Stimulated activated naive CD8-positive, alpha-beta T cell treated with anti-CD3 and anti-CD28 coated beads, Interleukin-15, Interleukin-2, amounts not matched to agents 100 U/mL and 50 U/mL, for 24 hours (primary cell): Measurements from ENCODE around the gene MUC20.
A peak's percentile ranks its signal among the peaks of the same experiment; 100 is the strongest.
"Not testable (repeated sequence)": the region's sequence is repeated elsewhere in the genome, so short reads cannot be mapped to it uniquely, and the experiment has no call there.

Experiments used
- ATAC-seq: fragments of 150-1000 bp; cut with Tn5 transposase; one replicate; pipeline ENCODE4 v1.10.0; 2021
- DNase-seq: peaks from one replicate; pipeline ENCODE4 v3.0.0; 2021

MUC20 gene

DNA sequence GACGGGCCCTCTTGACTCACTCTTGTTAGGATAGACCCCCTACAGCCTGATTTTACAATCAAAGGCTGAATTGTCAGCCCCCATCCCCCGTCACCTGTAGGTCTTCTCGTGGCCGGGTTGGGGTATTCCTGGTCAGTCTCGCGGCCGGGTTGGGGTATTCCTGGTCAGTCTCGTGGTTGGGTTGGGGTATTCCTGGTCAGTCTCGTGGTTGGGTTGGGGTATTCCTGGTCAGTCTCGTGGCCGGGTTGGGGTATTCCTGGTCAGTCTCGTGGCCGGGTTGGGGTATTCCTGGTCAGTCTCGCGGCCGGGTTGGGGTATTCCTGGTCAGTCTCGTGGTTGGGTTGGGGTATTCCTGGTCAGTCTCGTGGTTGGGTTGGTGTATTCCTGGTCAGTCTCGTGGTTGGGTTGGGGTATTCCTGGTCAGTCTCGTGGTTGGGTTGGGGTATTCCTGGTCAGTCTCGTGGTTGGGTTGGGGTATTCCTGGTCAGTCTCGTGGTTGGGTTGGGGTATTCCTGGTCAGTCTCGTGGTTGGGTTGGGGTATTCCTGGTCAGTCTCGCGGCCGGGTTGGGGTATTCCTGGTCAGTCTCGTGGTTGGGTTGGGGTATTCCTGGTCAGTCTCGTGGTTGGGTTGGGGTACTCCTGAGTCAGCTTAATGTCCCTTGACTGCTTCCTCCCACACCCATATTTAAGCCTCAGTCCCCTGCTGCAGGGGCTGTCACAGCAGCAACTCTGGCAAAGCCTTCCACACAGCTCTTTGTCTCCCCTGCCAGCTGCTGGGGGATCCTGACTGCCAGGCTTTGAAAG is 50.3 kb downstream of the MUC20 start:
- ATAC-seq, DNase-seq: not testable (repeated sequence)

- DNase-seq, result no peak
- no peak for ATAC-seq
Observed at GRCh38 chr3:195771646-195772300, 51.0 kb downstream of the MUC20 start.

DNA sequence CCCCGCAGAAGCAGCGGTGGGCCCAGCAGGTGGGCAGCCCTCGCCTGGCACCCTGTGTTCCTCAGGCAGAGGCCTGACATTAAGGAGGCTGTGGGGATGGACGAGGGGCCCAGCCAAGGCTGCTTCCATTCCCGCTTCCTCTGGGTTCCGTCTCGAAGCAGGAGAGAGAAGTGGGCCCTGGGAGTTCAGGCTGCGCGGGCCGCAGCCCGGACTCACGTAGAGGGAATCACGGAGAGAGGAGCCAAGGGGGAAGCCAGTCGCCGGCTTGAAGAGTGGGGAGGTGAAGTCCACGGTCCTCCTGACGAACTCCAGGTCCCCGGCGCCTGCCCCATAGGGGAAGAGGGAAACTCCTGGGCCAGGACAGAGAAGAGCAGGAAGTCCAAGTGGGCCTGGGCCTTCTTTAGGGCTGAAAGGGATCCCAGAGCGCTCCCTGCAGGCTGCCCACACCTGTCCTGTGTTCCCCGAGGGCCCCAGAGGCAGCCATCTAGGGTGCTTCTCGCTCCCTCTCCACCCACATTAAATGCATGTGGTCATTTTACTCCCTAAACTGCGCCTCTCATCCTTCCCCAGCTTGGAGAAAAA is 53.3 kb downstream of the MUC20 start:
- DNase-seq (no peak), ATAC-seq (no peak)

DNA sequence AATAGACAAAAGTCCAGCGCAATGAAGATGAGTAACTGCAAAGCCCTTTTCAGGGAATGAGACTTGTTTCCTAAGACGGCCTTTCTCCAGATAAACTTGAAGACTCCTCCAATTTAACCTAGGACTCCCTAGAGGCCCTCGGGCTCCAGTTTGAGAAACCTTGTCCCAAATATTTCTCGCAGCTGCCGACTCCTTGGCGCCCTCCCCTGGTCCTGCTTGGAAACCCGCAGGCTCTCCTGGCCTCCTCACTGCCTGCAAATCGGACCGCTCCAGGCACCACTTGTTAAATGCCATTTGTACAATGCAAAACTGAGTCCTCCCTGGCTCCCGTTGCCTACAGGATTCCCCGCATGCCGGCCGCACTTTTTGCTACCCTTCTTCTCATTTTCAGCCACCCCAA is 54.1 kb downstream of the MUC20 start:
- DNase-seq (peak; percentile 39), ATAC-seq (no peak)

GRCh38 chr3:195777975-195778374 is 57.2 kb downstream of the MUC20 start:
- ATAC-seq, result peak; percentile 28

DNA sequence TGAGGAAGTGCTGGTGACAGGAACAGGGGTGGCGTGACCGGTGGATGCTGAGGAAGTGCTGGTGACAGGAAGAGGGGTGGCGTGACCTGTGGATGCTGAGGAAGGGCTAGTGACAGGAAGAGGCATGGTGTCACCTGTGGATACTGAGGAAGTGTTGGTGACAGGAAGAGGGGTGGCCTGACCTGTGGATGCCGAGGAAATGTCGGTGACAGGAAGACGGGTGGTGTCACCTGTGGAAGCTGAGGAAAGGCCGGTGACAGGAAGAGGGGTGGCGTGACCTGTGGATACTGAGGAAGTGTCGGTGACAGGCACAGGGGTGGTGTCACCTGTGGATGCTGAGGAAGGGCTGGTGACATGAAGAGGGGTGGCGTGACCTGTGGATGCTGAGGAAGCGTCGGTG is 60.5 kb downstream of the MUC20 start:
- not testable (repeated sequence) for ATAC-seq, DNase-seq

More at GRCh38 chr3:195777975-195778374, 57.2 kb downstream of the MUC20 start:
- no peak for DNase-seq
